Left lung (tissue), 10 donors: ENCODE measurements around the gene RNF34. TPM values are rescaled to one million over a fixed set of nuclear protein-coding genes. Genes with fewer than 3 reads are reported as not detected.
"Not testable (repeated sequence)": the region's sequence is repeated elsewhere in the genome, so short reads cannot be mapped to it uniquely, and the experiment has no call there.

Experiments
- ATAC-seq: fragments of 200-7000 bp; cut with Tn5 transposase; one replicate; pipeline ENCODE4 v1.9.1; 2020; ENCODE audit warnings: moderate library complexity
- DNase-seq, 4 donors: peaks; one replicate each; pipeline ENCODE4 v3.0.0-alpha.2; 2013 to 2020
- H3K27ac ChIP-seq, 2 donors: fragments of 200-600 bp; sonication (generic) in 1 of 2; one replicate each; pipeline versions ENCODE4 v1.5.0 to v1.8.0; 2020 to 2021
- H3K27me3 ChIP-seq, 2 donors: fragments of 200-600 bp; sonication (generic) in 1 of 2; one replicate each; pipeline versions ENCODE4 v1.5.0 to v1.8.0; 2020 to 2021
- H3K36me3 ChIP-seq, 2 donors: fragments of 200-600 bp; sonication (generic) in 1 of 2; one replicate each; pipeline versions ENCODE4 v1.5.0 to v1.8.0; 2020 to 2021
- H3K4me1 ChIP-seq, 2 donors: fragments of 200-600 bp; one replicate each; pipeline ENCODE4 v1.8.0; 2021
- H3K4me3 ChIP-seq, 2 donors: fragments of 200-600 bp; sonication (generic) in 1 of 2; one replicate each; pipeline versions ENCODE4 v1.5.0 to v1.8.0; 2020 to 2021; ENCODE audit warnings: mild to moderate bottlenecking in 1 of 2
- H3K9me3 ChIP-seq, 2 donors: fragments of 200-600 bp; sonication (generic) in 1 of 2; one replicate each; pipeline versions ENCODE4 v1.5.0 to v1.8.0; 2020 to 2021
- CTCF ChIP-seq, 2 donors: fragments of 200-600 bp; sonication (generic) in 1 of 2; IDR thresholded peaks; one replicate each; pipeline versions ENCODE4 v1.5.0 to v1.8.0; 2021; ENCODE audit warnings: antibody characterized with exemption in 2 of 2
- intact Hi-C, 2 donors: fragments of 100-400 bp; cut with DNase I; formaldehyde crosslinking; loops; one replicate each; pipeline versions ENCODE4 v1.11.2 to v1.14.2; 2022
- polyA plus RNA-seq, 6 donors: library from polyadenylated mRNA; unstranded; fragments of 120-200 nt; gene quantifications; one replicate each; pipeline ENCODE4 v1.2.1, GENCODE V29; 2013; ENCODE audit not compliant: insufficient read length in 6 of 6
- total RNA-seq, 2 donors: library from RNA; stranded (reverse); fragmentation: NEBNext Ultra II Directional; extraction: Animal tissue kit (Norgen Biotek cat#: 25700); gene quantifications; one replicate each; pipeline ENCODE4 v1.2.1, GENCODE V29; 2021
- donor health status: DM: no; HTN: yes; CAD: no.
- donor health status: DM: no; HTN: no; CAD: no.

Gene RNF34
- total and polyA plus RNA-seq, 8 donors, result 26.1 to 40.2 (median 36.8) TPM

DNA sequence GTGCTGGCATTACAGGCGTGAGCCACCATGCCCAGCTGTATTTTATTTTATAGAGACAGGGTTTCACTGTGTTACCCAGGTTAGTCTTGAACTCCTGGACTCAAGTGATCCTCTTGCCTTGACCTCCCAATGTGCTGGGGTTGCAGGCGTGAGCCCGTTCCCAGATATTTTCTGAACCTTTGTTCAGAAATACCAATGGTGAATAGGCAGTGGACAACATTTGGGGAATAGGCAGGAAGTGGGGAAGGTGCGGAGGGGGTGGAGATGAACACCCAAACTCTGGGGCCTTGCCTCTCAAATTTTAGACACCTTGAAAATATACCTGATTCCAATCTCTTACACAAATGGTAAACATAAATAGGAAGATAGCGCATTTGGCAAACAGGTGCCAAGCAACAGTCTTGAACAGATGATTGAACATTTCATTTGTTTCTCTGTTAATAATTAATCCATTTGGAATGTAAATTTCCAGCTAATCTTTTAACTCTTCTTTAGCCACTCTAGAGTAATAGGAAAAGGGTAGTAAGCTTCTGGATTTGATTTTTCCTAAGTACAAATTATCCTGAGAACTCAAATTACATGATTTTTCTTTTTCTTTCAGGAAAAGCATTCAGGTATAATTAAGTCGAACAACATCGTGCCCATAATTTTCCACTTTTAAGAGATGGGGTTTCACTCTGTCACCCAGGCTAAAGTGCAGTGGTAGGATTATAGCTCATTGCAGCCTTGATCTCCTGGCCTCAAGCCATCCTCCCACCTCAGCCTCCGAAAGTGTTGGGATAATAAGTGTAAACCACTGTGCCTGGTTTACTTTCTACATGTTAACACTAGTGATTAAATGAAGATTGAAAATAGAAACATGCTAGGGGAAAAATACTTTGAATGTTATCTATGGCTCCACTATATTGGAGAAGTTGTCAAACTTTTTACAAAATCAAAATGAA is 22.9 kb upstream of the RNF34 start:
- Histone ChIP-seq H3K36me3 (no peaks in the 10 kb centered on the region), H3K27me3 (no peaks in the 10 kb centered on the region), H3K27ac (no peak overlapping the region), H3K9me3 (no peaks in the 10 kb centered on the region), H3K4me3 (no peak overlapping the region), H3K4me1 (no peaks in the 10 kb centered on the region)
- DNase-seq, result no peak
- TF ChIP-seq CTCF (IDR thresholded peaks at IDR 0.05), result no peak
- ATAC-seq, result no peak
- intact Hi-C loops, result no loop called here

DNA sequence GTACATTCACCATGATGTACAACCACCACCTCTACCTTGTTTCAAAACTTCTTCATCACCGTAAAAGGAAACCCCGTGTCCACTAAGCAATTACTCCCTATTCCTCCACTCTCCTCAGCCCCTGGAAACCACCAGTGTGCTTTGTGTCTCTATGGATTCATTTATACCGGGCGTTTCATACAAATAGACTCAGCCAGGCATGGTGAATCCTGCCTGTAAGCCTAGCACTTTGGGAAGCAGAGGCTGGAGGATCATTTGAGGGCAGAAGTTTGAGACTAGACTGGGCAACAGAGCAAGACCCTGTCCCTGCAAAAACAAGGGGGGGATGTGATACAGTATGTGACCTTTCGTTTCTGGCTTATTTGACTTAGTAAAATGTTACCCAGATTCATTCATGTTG is 21.2 kb upstream of the RNF34 start:
- H3K27me3 ChIP-seq, result no peaks in the 10 kb centered on the region
- DNase-seq, result no peak
- no peak for TF ChIP-seq CTCF (IDR thresholded peaks at IDR 0.05)
- no peaks in the 10 kb centered on the region for H3K9me3 ChIP-seq
- intact Hi-C loops, result no loop called here
- H3K36me3 ChIP-seq, result no peaks in the 10 kb centered on the region
- no peak for ATAC-seq
- no peak overlapping the region for H3K4me3 ChIP-seq
- no peak overlapping the region for H3K27ac ChIP-seq
- H3K4me1 ChIP-seq, result no peaks in the 10 kb centered on the region

- no peak for TF ChIP-seq CTCF (IDR thresholded peaks at IDR 0.05)
- H3K27ac ChIP-seq, result no peak overlapping the region
- intact Hi-C loops, result no loop called here
- no peak for ATAC-seq
- no peak overlapping the region for H3K4me3 ChIP-seq
- DNase-seq, result no peak
- H3K4me1 ChIP-seq, result no peaks in the 10 kb centered on the region
- H3K27me3 ChIP-seq, result no peaks in the 10 kb centered on the region
- H3K36me3 ChIP-seq, result no peaks in the 10 kb centered on the region
- no peaks in the 10 kb centered on the region for H3K9me3 ChIP-seq
Observed at GRCh38 chr12:121379945-121380344, 20.0 kb upstream of the RNF34 start.

- no peak overlapping the region for H3K27ac ChIP-seq
- H3K36me3 ChIP-seq, result no peaks in the 10 kb centered on the region
- no peaks in the 10 kb centered on the region for H3K27me3 ChIP-seq
- H3K9me3 ChIP-seq, result no peaks in the 10 kb centered on the region
- intact Hi-C loops, result no loop called here
- DNase-seq (no peak), ATAC-seq (no peak)
- TF ChIP-seq CTCF (IDR thresholded peaks at IDR 0.05), result no peak
- no peaks in the 10 kb centered on the region for H3K4me1 ChIP-seq
- H3K4me3 ChIP-seq, result no peak overlapping the region
Observed at GRCh38 chr12:121383601-121384021, 16.3 kb upstream of the RNF34 start.

- DNase-seq, ATAC-seq, H3K36me3 ChIP-seq, H3K9me3 ChIP-seq, H3K27ac ChIP-seq, intact Hi-C loops, H3K4me3 ChIP-seq, H3K27me3 ChIP-seq, H3K4me1 ChIP-seq: not testable (repeated sequence)
Observed at GRCh38 chr12:121384891-121385290, 15.0 kb upstream of the RNF34 start.
